Measurements from ENCODE around the gene CDH4. TPM values are rescaled to one million over a fixed set of nuclear protein-coding genes. Genes with fewer than 3 reads are reported as not detected.

Gene CDH4
- polyA plus RNA-seq, 1 donor from 2014 or later: not detected

DNA sequence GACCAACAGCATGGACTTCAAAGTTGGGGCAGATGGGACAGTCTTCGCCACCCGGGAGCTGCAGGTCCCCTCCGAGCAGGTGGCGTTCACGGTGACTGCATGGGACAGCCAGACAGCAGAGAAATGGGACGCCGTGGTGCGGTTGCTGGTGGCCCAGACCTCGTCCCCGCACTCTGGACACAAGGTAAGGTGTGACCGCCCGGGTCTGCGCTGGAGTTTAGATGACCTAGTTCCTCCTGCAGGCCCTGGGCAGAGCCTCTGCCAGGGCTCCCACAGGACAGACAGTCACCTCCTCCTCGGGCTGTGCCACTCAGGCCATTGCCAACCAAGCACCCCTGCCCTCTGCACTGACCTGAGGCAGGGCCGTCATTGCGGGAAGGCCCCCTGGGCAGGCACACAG lies 491.5 kb downstream of the CDH4 start:
- H3K27me3 Mint-ChIP-seq: no peaks in the 10 kb centered on the region
- no peaks in the 10 kb centered on the region for H3K36me3 Mint-ChIP-seq
- no peaks in the 10 kb centered on the region for H3K4me1 Mint-ChIP-seq
- no peak overlapping the region for H3K27ac Mint-ChIP-seq
- no peak overlapping the region for H3K4me3 Mint-ChIP-seq
- H3K9me3 Mint-ChIP-seq: no peaks in the 10 kb centered on the region

GRCh38 chr20:61744691-61745396 lies 492.8 kb downstream of the CDH4 start:
- Mint-ChIP-seq H3K27ac (no peak overlapping the region), H3K4me1 (no peaks in the 10 kb centered on the region), H3K4me3 (peak overlapping the region in 1 of 4 donors; percentile 54), H3K36me3 (no peaks in the 10 kb centered on the region), H3K27me3 (no peaks in the 10 kb centered on the region), H3K9me3 (peaks cover 0 to 2% (median 0%) of the 10 kb centered on the region in 3 donors)

GRCh38 chr20:61745397-61746146 lies 493.5 kb downstream of the CDH4 start:
- Mint-ChIP-seq H3K27me3 (no peaks in the 10 kb centered on the region), H3K4me3 (peak overlapping the region in 1 of 4 donors; percentile 54), H3K36me3 (no peaks in the 10 kb centered on the region), H3K4me1 (no peaks in the 10 kb centered on the region), H3K9me3 (peaks cover 2 to 4% (median 4%) of the 10 kb centered on the region in 3 donors), H3K27ac (no peak overlapping the region)

DNA sequence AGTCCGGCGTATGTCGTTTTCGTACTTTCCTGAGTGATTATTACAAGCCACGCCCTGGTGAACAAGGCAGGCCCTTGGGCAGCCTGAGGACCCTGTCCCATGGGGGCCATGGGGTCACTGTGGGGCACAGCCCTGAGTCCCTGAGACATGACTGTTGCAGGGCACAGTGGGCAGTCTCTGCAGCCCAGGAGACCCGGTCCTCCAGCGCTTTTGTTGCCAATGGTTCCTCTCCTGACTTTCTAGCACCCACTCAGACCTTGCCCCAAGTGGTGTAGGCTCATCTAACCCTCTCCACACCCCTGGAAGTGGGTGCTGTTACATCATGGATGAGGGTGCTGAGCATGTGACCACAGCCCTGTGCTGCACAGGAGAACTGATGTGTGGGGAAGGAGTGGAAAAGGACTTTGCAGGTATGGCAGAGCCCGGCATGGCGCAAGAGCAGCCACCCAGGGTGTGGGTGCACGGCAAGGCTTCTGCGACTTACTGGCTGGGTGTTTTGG lies 494.1 kb downstream of the CDH4 start:
- Mint-ChIP-seq H3K36me3 (no peaks in the 10 kb centered on the region), H3K4me1 (no peaks in the 10 kb centered on the region), H3K4me3 (peak overlapping the region in 1 of 4 donors; percentile 2), H3K9me3 (peaks cover 2 to 10% (median 4%) of the 10 kb centered on the region in 3 donors), H3K27me3 (no peaks in the 10 kb centered on the region), H3K27ac (no peak overlapping the region)

GRCh38 chr20:61746781-61747180 lies 494.7 kb downstream of the CDH4 start:
- Mint-ChIP-seq H3K27ac (no peak overlapping the region), H3K36me3 (no peaks in the 10 kb centered on the region), H3K4me3 (no peak overlapping the region), H3K9me3 (peaks cover 2 to 15% (median 4%) of the 10 kb centered on the region in 3 donors), H3K27me3 (no peaks in the 10 kb centered on the region), H3K4me1 (no peaks in the 10 kb centered on the region)

- Mint-ChIP-seq H3K36me3 (no peaks in the 10 kb centered on the region), H3K27ac (peak overlapping the region in 1 of 3 donors; percentile 85), H3K4me3 (no peak overlapping the region)
Observed at GRCh38 chr20:61748376-61748775, 496.3 kb downstream of the CDH4 start.

DNA sequence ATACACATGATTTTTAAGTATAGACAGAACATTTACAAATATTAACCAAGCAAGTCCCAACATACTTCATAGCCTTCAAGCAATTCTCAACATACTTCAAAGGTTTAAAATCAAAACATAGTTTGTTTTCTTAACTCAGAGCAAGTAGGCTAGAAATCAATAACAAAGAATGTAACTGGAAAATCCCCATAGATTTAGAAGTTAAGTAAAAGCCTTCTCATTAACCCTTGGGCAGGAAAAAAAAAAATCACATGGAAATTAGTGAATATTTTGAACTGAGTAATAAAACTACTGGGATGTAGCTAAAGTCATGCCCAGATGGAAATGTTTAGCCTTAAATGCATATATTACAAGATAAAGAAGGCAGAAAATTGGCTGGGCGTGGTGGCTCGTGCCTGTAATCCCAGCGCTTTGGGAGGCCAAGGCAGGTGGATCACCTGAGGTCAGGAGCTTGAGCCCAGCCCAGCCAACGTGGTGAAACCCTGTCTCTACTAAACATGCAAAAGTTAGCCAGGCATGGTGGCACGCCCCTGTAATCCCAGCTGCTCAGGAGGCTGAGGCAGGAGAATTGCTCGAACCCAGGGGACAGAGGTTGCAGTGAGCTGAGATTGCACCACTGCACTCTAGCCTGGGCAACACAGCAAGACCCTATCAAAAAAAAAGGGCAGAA lies 497.5 kb downstream of the CDH4 start:
- H3K36me3 Mint-ChIP-seq: no peaks in the 10 kb centered on the region
- H3K27ac Mint-ChIP-seq: no peak overlapping the region
- peaks cover 5 to 19% (median 6%) of the 10 kb centered on the region in 3 donors for H3K9me3 Mint-ChIP-seq
- no peaks in the 10 kb centered on the region for H3K27me3 Mint-ChIP-seq
- no peaks in the 10 kb centered on the region for H3K4me1 Mint-ChIP-seq
- no peak overlapping the region for H3K4me3 Mint-ChIP-seq

More at GRCh38 chr20:61748376-61748775, 496.3 kb downstream of the CDH4 start:
- Mint-ChIP-seq H3K9me3 (peaks cover 5 to 19% (median 6%) of the 10 kb centered on the region in 3 donors), H3K27me3 (no peaks in the 10 kb centered on the region), H3K4me1 (no peaks in the 10 kb centered on the region)

DNA sequence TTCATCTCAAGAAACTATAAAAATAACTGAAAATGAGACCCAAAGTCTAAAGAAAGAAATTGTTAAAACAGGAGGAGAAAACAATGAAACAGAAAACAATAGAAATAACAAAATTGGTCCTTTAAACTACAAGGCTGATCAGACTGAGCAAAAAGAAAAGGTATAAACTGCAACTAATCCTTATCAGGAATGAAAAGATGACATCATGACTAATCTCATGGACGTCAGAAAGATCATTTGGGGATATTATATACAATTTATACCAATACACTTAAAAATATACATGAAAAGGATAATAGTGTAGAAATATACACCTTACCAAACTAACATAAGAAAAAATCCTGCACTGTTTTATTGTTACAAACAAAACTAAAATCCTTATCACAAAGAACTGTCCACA lies 498.0 kb downstream of the CDH4 start:
- Mint-ChIP-seq H3K9me3 (peaks cover 5 to 19% (median 6%) of the 10 kb centered on the region in 3 donors), H3K36me3 (no peaks in the 10 kb centered on the region)

GRCh38 chr20:61752576-61752975 lies 500.5 kb downstream of the CDH4 start:
- no peak overlapping the region for H3K4me3 Mint-ChIP-seq
- peaks cover under 1% of the 10 kb centered on the region for H3K27me3 Mint-ChIP-seq
- H3K27ac Mint-ChIP-seq: peak overlapping the region in 1 of 3 donors; percentile 25
- H3K4me1 Mint-ChIP-seq: no peaks in the 10 kb centered on the region
- H3K36me3 Mint-ChIP-seq: no peaks in the 10 kb centered on the region
- H3K9me3 Mint-ChIP-seq: peaks cover 5 to 19% (median 6%) of the 10 kb centered on the region in 3 donors

More for the DNA sequence above, 498.0 kb downstream of the CDH4 start:
- peak overlapping the region in 1 of 4 donors; percentile 39 for H3K4me3 Mint-ChIP-seq
- no peaks in the 10 kb centered on the region for H3K4me1 Mint-ChIP-seq
- no peak overlapping the region for H3K27ac Mint-ChIP-seq
- H3K27me3 Mint-ChIP-seq: no peaks in the 10 kb centered on the region

DNA sequence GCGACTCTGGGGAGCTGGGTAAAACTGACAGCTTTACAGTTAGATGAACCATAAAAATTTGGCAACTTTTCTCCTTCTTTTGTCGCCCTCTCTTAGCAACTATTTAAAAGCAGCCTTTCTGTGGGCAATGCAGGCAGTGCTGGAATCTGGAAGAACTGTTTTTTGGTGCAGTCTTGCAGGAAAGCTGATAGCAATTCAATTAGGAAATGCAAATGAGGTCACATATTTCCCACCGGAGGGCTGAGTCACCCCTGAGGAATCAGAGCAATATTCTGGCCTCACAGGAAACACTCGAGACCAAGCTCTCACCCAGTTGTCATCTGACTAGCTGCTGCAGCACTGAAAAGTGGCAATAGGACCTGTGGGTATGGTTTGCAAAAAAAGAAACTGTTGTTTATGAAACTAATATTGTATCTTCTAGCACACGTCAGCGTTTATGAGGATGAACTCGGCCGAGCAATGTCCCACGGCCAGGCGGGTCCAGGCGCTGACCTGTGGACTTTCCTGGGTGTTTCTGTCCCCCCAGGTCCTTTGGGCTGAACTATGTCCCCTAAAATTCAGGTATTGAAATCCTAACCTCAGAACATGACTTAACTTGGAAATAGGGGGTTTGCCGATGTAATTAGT lies 501.4 kb downstream of the CDH4 start:
- H3K4me3 Mint-ChIP-seq: no peak overlapping the region
- no peaks in the 10 kb centered on the region for H3K36me3 Mint-ChIP-seq
- no peaks in the 10 kb centered on the region for H3K4me1 Mint-ChIP-seq
- H3K27ac Mint-ChIP-seq: peak overlapping the region in 1 of 3 donors; percentile 25
- H3K9me3 Mint-ChIP-seq: peaks cover 5 to 19% (median 6%) of the 10 kb centered on the region in 3 donors
- peaks cover 5% of the 10 kb centered on the region for H3K27me3 Mint-ChIP-seq

DNA sequence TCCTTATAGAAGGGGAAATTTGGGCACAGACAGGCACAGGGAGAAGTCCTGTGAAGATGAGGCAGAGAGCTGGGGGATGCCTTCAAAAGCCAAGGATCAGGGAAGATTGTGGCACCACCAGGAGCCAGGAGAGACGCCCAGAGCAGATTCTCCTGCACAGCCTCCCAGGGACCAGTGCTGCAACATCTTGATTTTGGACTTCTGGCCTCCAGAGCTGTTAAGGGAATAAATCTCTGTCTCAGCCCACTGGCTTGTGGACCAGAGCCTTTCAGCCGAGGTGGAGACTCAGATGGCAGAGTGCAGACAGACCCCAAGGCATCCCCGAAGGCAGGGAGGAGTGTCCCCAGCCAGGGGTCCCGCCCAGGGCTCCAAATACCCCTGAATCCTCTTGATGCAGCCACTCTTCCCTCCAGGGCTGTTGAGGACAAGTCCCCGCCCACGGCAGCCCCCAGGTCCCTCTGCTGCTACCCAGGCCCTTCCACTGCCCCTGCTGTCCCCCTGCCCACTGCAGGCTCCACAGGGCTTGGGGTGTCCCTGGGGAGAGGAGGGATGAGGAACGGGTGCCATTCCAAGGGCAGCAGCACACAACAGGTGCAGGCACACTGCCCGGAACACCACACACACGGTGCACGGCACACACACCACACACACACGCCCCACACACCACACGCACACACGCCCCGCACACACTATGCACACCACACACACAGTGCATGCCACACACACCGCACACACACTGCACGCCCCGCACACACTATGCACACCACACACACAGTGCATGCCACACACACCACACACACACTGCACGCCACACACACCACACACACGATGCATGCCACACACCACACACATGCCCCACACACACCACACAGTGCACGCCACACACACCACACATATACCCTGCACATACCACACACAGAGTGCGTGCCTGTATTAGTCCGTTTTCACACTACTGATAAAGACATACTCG lies 502.2 kb downstream of the CDH4 start:
- no peaks in the 10 kb centered on the region for H3K4me1 Mint-ChIP-seq
- peaks cover 5 to 19% (median 5%) of the 10 kb centered on the region in 3 donors for H3K9me3 Mint-ChIP-seq

GRCh38 chr20:61754976-61755778 lies 503.1 kb downstream of the CDH4 start:
- Mint-ChIP-seq H3K4me1 (no peaks in the 10 kb centered on the region), H3K27ac (no peak overlapping the region), H3K9me3 (peaks cover 4 to 19% (median 5%) of the 10 kb centered on the region in 3 donors)

More for the DNA sequence above, 502.2 kb downstream of the CDH4 start:
- Mint-ChIP-seq H3K4me3 (no peak overlapping the region), H3K27ac (no peak overlapping the region), H3K36me3 (no peaks in the 10 kb centered on the region), H3K27me3 (peaks cover 5% of the 10 kb centered on the region)

More at GRCh38 chr20:61754976-61755778, 503.1 kb downstream of the CDH4 start:
- Mint-ChIP-seq H3K36me3 (no peaks in the 10 kb centered on the region), H3K27me3 (peaks cover 5% of the 10 kb centered on the region), H3K4me3 (no peak overlapping the region)
